Stimulated activated CD4-positive, alpha-beta T cell treated with anti-CD3 and anti-CD28 coated beads, Interleukin-2, amount 100 ng/mL, for 4 hours (primary cell): ENCODE data around the gene ABCA13.

Experiments used
- DNase-seq: peaks from one replicate; pipeline ENCODE4 v3.0.0-alpha.2; 2020; ENCODE audit warnings: low read depth

Gene ABCA13

DNA sequence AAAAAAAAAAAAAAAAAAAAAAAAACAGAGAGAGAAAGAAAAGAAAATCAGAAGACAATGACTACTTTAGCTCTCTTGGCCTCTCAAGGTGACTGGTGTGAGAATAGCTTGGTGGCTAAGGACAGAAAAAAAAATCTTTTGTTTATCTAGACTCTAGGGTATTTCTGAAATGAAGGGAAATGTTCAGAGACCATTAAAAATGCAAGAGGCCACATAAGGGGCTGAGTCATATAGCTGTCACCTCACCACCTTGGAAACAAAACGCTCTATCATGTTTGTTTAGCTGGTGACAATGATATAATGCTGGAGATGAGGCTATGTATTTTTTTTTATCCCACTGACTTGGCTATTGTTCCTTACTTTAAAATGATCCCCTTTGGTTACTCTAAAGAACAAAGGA lies 466.1 kb downstream of the ABCA13 start:
- no peak for DNase-seq

GRCh38 chr7:48638041-48638440 lies 466.8 kb downstream of the ABCA13 start:
- DNase-seq = no peak

GRCh38 chr7:48643431-48644013 lies 472.3 kb downstream of the ABCA13 start:
- DNase-seq = no peak

DNA sequence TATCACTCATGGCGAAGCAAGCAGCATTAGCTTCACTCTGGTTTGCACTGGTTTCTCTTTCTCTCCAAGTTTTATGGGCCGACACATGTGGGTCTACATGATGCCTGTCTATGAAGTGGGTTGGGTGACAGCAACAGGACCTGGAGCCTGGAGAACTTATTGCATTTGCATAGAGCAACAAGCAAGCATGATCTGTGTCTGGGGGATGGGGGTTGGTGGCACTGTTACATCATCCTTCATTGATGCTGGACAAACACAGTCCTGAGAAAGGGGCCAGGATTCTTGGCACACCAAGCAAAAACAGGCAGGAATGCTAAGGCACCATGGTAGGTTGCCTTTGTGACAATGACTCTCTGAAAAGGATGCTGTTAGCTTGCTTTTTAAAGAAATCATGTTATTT lies 486.9 kb downstream of the ABCA13 start:
- DNase-seq = no peak

DNA sequence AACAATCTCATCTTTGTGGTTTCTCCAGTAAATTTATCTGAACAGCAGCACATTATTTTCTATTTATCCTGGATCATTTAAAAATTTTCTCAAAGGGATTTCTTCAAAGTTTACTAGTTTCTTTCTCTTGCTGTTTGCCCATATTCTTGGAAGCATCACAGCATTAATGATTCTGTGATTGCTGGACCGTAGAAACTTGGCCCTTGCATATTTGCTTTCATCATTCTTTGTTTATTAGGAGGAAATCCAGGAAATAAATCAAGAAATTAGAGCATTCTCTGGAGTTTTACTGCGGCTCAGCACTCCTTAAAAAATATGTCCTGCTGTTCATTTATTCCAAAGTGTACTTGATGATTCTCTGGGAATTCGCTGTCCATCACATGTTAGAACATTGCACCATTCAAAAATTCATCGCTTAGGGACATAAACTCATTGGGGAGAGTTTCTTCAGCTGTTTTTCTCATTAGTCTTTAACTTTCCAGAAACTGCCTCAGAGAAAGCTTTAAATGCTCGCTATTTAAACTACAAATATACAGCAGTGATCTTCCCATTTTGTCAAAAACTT lies 489.1 kb downstream of the ABCA13 start:
- DNase-seq = no peak

DNA sequence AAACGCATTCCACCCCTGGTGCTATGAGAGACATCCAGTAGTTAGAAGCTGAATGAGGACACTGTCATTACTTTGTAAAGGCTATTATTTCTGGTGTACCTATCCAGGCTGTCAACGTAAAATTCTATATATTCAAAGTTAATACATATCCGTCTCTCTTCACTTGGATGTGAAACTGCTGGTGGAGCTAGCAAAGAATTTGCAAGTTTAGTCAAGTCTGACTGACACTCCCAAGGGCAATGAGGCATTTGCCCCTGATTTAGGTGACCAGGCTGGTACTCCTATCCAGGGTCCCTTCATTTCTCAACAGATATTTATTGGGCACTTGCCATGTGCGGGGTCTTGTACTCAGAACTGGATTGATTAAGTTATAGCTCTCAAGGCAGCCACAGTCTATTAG lies 493.0 kb downstream of the ABCA13 start:
- DNase-seq = no peak

DNA sequence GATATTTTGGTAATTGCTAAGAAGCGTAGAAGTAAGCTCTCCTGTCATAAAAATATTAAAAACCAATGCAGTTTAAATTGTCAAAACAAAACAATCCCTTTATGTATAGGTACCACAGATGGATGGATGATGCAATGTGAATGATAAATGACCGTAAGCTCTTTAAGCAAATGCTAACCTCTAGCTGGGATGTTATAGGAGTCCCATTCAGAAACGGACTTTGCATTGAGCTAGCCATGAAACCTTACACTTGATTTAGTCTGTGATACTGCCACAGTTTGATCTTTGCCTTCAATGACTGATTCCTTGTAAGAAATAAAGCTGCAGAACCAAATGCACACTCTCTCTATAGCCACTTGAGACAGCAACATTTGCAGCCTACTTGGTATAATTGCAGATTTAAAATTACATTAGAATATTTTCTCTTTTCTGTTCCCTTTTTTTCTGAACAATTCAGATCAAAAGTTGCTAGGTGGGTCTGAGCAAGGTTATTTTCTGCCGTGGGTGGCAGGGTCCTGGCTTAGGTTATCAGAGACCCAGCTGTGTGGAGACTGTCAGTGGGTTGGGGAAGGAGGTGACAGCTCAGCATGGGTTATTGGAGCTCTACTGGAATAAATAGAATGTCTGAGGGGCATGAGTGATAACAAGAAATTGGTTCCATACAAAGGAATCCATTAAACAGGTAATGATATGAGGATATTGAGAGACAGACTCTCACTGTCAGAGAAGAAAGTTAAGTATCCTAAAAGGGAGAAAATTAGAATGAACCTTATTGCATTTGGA lies 494.3 kb downstream of the ABCA13 start:
- no peak for DNase-seq

DNA sequence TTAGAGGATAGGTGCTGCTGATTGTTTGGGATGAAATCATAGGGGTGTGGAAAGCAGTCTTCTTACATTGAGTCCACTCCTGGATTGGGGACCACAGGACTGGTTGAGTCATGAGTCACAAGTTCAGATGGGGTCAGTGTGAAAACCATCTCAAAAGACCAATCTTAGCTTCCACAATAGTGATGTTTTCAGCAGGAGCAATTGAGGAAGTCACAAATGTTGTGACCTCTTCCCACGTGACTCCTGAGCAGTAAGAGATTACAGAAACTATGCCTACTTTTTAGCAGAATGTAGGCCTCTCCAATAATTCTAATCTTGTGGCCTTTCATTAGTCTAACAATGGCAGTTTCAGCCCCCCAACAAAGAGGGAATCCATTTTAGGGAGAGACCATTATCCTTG lies 496.1 kb downstream of the ABCA13 start:
- no peak for DNase-seq

- DNase-seq = no peak
These were observed 500.4 kb downstream of the ABCA13 start for GRCh38 chr7:48671656-48672055.

GRCh38 chr7:48681006-48681405 lies 509.7 kb downstream of the ABCA13 start:
- DNase-seq = no peak

DNA sequence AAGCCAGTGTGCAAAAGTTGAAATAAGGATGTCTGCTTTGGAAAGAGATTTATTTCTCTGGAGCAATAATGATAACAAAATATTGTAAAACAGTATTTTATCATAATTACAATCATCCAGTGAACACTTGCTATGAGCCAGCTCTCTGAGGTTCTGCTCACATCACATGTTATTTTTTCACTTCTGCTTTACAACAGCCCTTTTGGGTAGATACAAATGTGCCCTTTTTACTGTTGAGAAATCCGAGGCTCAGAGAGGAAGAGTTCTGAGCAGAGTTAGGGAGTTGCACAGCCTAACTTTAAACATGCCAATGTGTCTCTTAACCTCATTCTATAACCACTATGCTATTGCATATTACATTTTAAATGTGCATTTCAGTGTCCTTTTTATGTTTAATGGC lies 520.5 kb downstream of the ABCA13 start:
- DNase-seq = no peak
